Hippocampal formation (tissue), 2 donors: Measurements from ENCODE around the gene DNAJC16.

Experiments
- DNase-seq, 2 donors: peaks; one replicate each; lab custom pipeline; 2025; lab: John Stamatoyannopoulos, UW

DNAJC16 gene

DNA sequence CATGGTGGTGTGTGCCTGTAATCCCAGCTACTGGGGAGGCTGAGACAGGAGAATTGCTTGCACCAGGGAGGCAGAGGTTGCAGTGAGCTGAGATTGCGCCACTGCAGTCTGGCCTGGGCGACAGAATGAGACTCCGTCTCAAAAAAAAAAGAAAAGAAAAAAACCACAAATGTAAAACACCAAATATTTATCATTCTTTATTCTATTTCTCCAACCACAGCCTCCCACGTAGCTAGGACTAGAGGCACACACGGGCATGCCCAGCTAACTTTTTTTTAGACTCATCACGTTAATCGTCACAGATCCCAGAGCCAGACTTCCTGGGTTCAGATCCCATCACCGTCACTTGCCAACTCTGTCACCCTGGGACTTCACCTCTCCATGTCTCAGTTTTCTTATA is 13.5 kb downstream of the DNAJC16 start:
- DNase-seq = no peak

GRCh38 chr1:15541231-15541792 is 14.7 kb downstream of the DNAJC16 start:
- DNase-seq = no peak

GRCh38 chr1:15542388-15543250 is 16.0 kb downstream of the DNAJC16 start:
- no peak for DNase-seq

DNA sequence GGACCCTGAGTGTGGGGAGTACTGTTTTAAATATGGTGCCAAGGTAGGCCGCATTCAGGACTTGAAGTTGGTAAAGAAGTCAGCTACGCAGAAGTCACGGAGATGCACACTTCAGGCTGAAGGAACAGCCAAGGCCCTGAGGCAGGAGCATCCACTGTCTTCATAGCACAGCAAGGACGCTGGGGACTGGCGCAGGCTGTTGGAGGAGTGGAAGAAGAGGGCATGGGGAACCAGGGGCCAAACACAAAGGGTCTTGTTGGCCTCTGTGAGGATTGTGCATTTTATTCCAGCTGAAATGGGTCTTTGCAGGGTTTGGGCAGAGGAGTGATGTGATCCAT is 16.6 kb downstream of the DNAJC16 start:
- DNase-seq = no peak

GRCh38 chr1:15543589-15544568 is 17.2 kb downstream of the DNAJC16 start:
- peak in 1 of 2 donors; percentile 33 for DNase-seq

GRCh38 chr1:15546641-15547040 is 20.0 kb downstream of the DNAJC16 start:
- no peak for DNase-seq

GRCh38 chr1:15550573-15550972 is 23.9 kb downstream of the DNAJC16 start:
- DNase-seq = no peak

GRCh38 chr1:15557008-15557407 is 30.4 kb downstream of the DNAJC16 start:
- no peak for DNase-seq

GRCh38 chr1:15557594-15557993 is 30.9 kb downstream of the DNAJC16 start:
- no peak for DNase-seq

- DNase-seq = no peak
These were observed 31.9 kb downstream of the DNAJC16 start for GRCh38 chr1:15558516-15558915.

- no peak for DNase-seq
These were observed 32.7 kb downstream of the DNAJC16 start for GRCh38 chr1:15559189-15559810.

GRCh38 chr1:15568387-15569073 is 41.9 kb downstream of the DNAJC16 start:
- DNase-seq = no peak

GRCh38 chr1:15570861-15571260 is 44.2 kb downstream of the DNAJC16 start:
- no peak for DNase-seq

GRCh38 chr1:15571266-15571665 is 44.6 kb downstream of the DNAJC16 start:
- no peak for DNase-seq

DNA sequence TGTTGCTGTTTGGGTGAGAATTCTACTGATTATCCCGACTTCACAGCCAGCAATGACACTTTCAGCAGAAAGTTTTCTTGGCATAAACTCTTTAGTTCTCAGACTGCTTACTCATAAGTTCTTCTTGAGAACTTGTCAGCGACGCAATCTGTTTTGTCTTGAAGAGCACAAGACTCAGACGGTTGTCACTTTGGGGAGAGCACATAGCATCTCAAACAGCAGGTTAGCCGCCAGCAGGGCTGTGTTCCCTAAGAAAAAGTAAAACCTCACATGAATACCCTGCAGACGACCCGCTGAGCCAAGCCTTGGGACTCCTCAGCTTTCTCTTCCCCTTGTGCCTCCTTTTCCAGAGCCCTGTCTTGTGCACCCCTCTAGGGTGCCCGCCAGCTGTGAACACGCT is 46.8 kb downstream of the DNAJC16 start:
- peak in 1 of 2 donors; percentile 10 for DNase-seq

- DNase-seq = peak in 1 of 2 donors; percentile 24
These were observed 48.1 kb downstream of the DNAJC16 start for GRCh38 chr1:15574741-15575140.

DNA sequence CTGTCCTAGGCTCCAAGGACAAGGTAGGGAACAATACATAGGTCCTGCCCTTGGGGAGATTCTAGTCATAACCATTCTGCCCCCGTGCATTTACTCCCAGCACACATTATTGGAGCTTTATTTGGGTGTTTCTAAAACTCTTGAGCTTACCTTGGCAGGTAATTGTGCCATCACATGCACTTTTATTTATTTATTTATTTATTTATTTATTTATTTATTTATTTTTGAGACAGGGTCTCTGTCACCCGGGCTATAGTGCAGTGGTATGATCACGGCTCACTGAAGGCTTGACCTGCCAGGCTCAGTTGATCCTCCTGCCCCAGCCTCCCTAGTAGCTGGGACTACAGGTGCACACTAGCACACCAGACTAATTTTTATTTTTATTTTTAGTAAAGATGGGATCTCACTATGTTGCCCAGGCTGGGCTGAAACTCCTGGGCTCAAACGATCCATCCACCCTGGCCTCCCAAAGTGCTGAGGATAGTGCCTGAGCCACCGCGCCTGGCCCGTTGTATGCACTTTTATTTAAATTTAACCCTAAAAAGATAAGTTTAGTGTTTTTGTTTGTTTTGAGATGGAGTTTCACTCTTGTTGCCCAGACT is 49.0 kb downstream of the DNAJC16 start:
- no peak for DNase-seq

DNA sequence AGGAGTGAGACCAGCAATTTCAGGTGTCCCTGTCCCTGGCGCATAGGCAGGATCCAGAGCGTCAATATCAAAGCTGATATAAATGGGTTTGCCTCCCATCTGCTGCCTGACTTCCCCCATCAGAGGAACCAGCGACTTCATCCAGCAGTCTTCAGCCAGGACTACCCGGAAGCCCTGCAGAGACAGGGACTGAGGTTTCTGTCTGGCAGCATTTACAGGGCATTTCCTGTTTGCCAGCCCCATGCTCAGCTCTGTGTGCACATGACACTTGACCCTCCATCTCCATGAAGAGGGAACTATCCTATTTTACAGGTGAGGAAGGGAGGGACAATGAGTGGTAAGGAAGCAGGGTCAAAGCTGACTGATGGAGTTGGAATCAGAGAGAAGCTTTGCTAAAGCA is 51.0 kb downstream of the DNAJC16 start:
- DNase-seq = no peak

DNA sequence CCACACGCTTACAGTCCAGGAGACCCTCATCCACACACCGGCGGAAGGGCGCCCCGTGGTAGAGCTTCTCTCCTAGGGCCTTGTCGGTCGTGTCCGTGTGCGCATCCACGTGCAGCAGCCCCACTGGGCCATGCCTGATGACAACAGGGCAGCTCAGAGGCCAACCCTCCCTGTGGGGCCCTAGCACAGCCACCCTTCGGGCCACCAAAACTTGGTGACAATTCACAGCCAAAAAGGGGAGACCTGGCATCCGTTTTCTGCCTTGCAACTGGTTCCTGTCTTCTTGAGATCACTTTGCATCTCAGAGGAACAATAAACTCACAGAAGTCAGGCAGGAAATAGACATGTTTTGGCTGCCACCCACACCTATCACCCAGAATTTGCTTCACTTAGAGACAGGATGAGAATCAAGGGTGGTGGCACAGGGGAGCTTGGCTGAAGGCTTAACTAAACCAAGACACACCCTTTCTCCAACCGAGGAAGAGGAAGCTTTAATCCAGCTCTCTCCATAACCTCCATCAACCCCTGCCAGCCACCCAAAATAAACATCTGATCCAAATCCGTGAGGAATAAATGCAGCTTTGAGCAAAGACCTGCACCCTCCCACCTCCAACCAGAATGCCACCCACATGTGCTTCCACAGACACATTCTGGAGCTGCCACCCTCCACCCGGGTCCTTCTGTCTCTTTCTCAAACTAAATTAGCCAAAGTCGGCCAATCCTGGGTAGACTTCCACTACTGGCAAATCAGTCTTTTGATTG is 52.5 kb downstream of the DNAJC16 start:
- DNase-seq = no peak

DNA sequence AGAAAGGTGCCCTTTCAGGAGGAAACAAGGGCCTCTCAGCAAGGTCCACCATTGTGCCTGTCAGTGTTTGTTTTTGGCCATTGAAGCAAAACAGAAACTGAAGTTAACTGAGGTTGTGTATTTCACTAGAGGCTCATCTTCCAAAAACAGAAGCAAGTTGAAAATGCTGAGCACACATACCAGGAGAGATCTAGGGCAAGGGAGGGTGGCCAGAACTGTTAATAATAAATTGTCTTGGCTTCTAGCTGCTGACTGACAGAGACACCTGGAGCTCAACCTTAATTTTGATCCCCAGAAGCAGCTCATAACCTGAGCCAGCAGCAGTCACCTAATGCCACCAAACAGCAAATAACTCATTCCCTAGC is 53.0 kb downstream of the DNAJC16 start:
- peak in 1 of 2 donors; percentile 5 for DNase-seq
